Progenitor cell of endocrine pancreas (in vitro differentiated cells): ENCODE data around the gene SNTG2. TPM values are rescaled to one million over a fixed set of nuclear protein-coding genes. Genes with fewer than 3 reads are reported as not detected.
"Not testable (repeated sequence)": the region's sequence is repeated elsewhere in the genome, so short reads cannot be mapped to it uniquely, and the experiment has no call there.

Experiments used
- DNase-seq: peaks from one replicate; pipeline ENCODE4 v3.0.0; 2021; ENCODE audit warnings: low spot score; ENCODE audit not compliant: unreplicated experiment
- H3K27ac Mint-ChIP-seq: 2 replicates; pipeline ENCODE4 v1.8.0; 2021; ENCODE audit warnings: mild to moderate bottlenecking, moderate library complexity, mixed read lengths
- H3K27me3 Mint-ChIP-seq: 2 replicates; pipeline ENCODE4 v1.8.0; 2021; ENCODE audit warnings: mixed read lengths
- H3K36me3 Mint-ChIP-seq: 2 replicates; pipeline ENCODE4 v1.8.0; 2022; ENCODE audit warnings: mixed read lengths; ENCODE audit not compliant: insufficient read depth
- H3K4me1 Mint-ChIP-seq: 2 replicates; pipeline ENCODE4 v1.8.0; 2021; ENCODE audit warnings: low read depth, mixed read lengths
- H3K4me3 Mint-ChIP-seq: 2 replicates; pipeline ENCODE4 v1.8.0; 2021; ENCODE audit warnings: low read depth, mild to moderate bottlenecking, moderate library complexity, mixed read lengths
- H3K9me3 Mint-ChIP-seq: 2 replicates; pipeline ENCODE4 v1.8.0; 2021; ENCODE audit warnings: low read depth, mixed read lengths
- CTCF ChIP-seq: fragments of 200-600 bp; sonication (generic); IDR thresholded peaks from one replicate; pipeline ENCODE4 v1.5.0; 2021; ENCODE audit warnings: antibody characterized with exemption, mild to moderate bottlenecking; ENCODE audit not compliant: unreplicated experiment
- total RNA-seq: library from RNA; stranded (reverse); gene quantifications from 2 replicates; pipeline ENCODE4 v1.2.1, GENCODE V29; 2021

SNTG2 gene
- total RNA-seq, 1 donor from 2014 or later: 0.50 TPM

- no peak overlapping the region for H3K4me3 Mint-ChIP-seq
- no peak for TF ChIP-seq CTCF
- DNase-seq: no peak
- H3K27ac Mint-ChIP-seq: no peak overlapping the region
- peaks cover 49% of the 10 kb centered on the region for H3K27me3 Mint-ChIP-seq
- no peaks in the 10 kb centered on the region for H3K9me3 Mint-ChIP-seq
- no peaks in the 10 kb centered on the region for H3K36me3 Mint-ChIP-seq
- no peaks in the 10 kb centered on the region for H3K4me1 Mint-ChIP-seq
These were observed 146.5 kb downstream of the SNTG2 start for GRCh38 chr2:1097101-1097500.

- TF ChIP-seq CTCF: no peak
- Mint-ChIP-seq H3K36me3 (no peaks in the 10 kb centered on the region), H3K27ac (no peak overlapping the region), H3K4me1 (peaks cover 3% of the 10 kb centered on the region), H3K4me3 (no peak overlapping the region), H3K9me3 (no peaks in the 10 kb centered on the region), H3K27me3 (peaks cover 63% of the 10 kb centered on the region)
- DNase-seq: no peak
These were observed 148.8 kb downstream of the SNTG2 start for GRCh38 chr2:1099418-1099817.

GRCh38 chr2:1101011-1101782 is 150.5 kb downstream of the SNTG2 start:
- Mint-ChIP-seq H3K36me3 (no peaks in the 10 kb centered on the region), H3K27ac (no peak overlapping the region), H3K27me3 (peaks cover 66% of the 10 kb centered on the region), H3K4me1 (peaks cover 8% of the 10 kb centered on the region), H3K9me3 (no peaks in the 10 kb centered on the region), H3K4me3 (no peak overlapping the region)
- no peak for TF ChIP-seq CTCF
- DNase-seq: no peak

GRCh38 chr2:1101982-1102590 is 151.4 kb downstream of the SNTG2 start:
- no peak for TF ChIP-seq CTCF
- Mint-ChIP-seq H3K36me3 (no peaks in the 10 kb centered on the region), H3K27ac (no peak overlapping the region), H3K4me1 (peaks cover 8% of the 10 kb centered on the region), H3K9me3 (no peaks in the 10 kb centered on the region), H3K4me3 (no peak overlapping the region), H3K27me3 (peaks cover 64% of the 10 kb centered on the region)
- no peak for DNase-seq

- no peak for DNase-seq
- H3K27me3 Mint-ChIP-seq: peaks cover 50% of the 10 kb centered on the region
- peaks cover 8% of the 10 kb centered on the region for H3K4me1 Mint-ChIP-seq
- TF ChIP-seq CTCF: no peak
- H3K4me3 Mint-ChIP-seq: no peak overlapping the region
- no peak overlapping the region for H3K27ac Mint-ChIP-seq
- no peaks in the 10 kb centered on the region for H3K36me3 Mint-ChIP-seq
- no peaks in the 10 kb centered on the region for H3K9me3 Mint-ChIP-seq
These were observed 153.7 kb downstream of the SNTG2 start for GRCh38 chr2:1104364-1104763.

- peaks cover 38% of the 10 kb centered on the region for H3K27me3 Mint-ChIP-seq
- H3K4me1 Mint-ChIP-seq, H3K36me3 Mint-ChIP-seq, DNase-seq, H3K27ac Mint-ChIP-seq, H3K9me3 Mint-ChIP-seq, H3K4me3 Mint-ChIP-seq: not testable (repeated sequence)
These were observed 155.7 kb downstream of the SNTG2 start for GRCh38 chr2:1106344-1106743.
